Measurements from ENCODE around the gene ASPDH. TPM values are rescaled to one million over a fixed set of nuclear protein-coding genes. Genes with fewer than 3 reads are reported as not detected.
"Not testable (repeated sequence)": the region's sequence is repeated elsewhere in the genome, so short reads cannot be mapped to it uniquely, and the experiment has no call there.

The ASPDH gene
- polyA plus RNA-seq, 2 of the 4 experiments (the other 2 are of a cell fraction) = not detected

DNA sequence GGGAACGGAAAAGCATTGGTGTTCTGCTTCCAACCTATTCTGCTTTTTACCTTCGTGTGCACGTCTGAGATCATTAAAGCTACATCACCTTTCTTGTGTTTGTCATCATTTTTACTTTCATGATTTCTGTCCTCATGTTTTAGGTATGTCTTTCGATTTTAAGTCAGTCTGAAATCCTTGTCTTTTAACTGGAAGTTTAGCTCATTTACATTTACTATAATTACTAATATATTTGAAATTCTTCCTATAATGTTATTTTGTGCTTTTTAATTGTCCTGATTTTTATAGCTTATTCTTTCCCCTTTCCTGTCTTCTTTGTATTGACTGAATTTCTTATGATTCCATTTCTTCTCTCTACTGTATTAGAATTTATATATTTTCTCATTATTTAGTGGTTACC is 19.2 kb upstream of the ASPDH start:
- FAIRE-seq (no peak), ATAC-seq (no peak), DNase-seq (ENCODE audit: low read depth in 1 of 2, low spot score in 1 of 2) (no peak)
- ChIA-PET CTCF (interaction anchor here (0.8 to 18.0 kb wide), 6 partner anchors 11 to 248 kb away, joined by 3 to 355 read pairs (median 6); no protein-coding TSS in a partner anchor), POLR2A (no interaction called here)
- Histone ChIP-seq H3K4me1 (0 out of 3 replicates have a peak, but pooled peaks cover 3% of the 10 kb centered on the region), H3K4me3 (no peak overlapping the region), H3K9me3 (peaks cover 19% of the 10 kb centered on the region), H3K4me2 (no peak overlapping the region), H3K27ac (no peak overlapping the region)
- TF ChIP-seq, protein P1, sequence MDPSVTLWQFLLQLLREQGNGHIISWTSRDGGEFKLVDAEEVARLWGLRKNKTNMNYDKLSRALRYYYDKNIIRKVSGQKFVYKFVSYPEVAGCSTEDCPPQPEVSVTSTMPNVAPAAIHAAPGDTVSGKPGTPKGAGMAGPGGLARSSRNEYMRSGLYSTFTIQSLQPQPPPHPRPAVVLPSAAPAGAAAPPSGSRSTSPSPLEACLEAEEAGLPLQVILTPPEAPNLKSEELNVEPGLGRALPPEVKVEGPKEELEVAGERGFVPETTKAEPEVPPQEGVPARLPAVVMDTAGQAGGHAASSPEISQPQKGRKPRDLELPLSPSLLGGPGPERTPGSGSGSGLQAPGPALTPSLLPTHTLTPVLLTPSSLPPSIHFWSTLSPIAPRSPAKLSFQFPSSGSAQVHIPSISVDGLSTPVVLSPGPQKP (IDR thresholded peaks at IDR 0.05; ENCODE audit: low read depth, low read length) = no peak
- TF ChIP-seq, protein P2, sequence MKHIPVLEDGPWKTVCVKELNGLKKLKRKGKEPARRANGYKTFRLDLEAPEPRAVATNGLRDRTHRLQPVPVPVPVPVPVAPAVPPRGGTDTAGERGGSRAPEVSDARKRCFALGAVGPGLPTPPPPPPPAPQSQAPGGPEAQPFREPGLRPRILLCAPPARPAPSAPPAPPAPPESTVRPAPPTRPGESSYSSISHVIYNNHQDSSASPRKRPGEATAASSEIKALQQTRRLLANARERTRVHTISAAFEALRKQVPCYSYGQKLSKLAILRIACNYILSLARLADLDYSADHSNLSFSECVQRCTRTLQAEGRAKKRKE (CRISPR knock-in tag; IDR thresholded peaks at IDR 0.05; ENCODE audit: low read depth) = no peak
- TF ChIP-seq TP53 (CRISPR knock-in tag; IDR thresholded peaks at IDR 0.05) = no peak
- no peak for TF ChIP-seq RARB (CRISPR knock-in tag; IDR thresholded peaks at IDR 0.05)
- TF ChIP-seq ZC3H11A (IDR thresholded peaks at IDR 0.05) = no peak
- TF ChIP-seq SMC3 (IDR thresholded peaks at IDR 0.05) = no peak
- no peak for TF ChIP-seq PHF8 (IDR thresholded peaks at IDR 0.05; ENCODE audit: borderline replicate concordance, low read depth)
- TF ChIP-seq FOXS1 (CRISPR knock-in tag; IDR thresholded peaks at IDR 0.05) = no peak
- TF ChIP-seq, protein P3, sequence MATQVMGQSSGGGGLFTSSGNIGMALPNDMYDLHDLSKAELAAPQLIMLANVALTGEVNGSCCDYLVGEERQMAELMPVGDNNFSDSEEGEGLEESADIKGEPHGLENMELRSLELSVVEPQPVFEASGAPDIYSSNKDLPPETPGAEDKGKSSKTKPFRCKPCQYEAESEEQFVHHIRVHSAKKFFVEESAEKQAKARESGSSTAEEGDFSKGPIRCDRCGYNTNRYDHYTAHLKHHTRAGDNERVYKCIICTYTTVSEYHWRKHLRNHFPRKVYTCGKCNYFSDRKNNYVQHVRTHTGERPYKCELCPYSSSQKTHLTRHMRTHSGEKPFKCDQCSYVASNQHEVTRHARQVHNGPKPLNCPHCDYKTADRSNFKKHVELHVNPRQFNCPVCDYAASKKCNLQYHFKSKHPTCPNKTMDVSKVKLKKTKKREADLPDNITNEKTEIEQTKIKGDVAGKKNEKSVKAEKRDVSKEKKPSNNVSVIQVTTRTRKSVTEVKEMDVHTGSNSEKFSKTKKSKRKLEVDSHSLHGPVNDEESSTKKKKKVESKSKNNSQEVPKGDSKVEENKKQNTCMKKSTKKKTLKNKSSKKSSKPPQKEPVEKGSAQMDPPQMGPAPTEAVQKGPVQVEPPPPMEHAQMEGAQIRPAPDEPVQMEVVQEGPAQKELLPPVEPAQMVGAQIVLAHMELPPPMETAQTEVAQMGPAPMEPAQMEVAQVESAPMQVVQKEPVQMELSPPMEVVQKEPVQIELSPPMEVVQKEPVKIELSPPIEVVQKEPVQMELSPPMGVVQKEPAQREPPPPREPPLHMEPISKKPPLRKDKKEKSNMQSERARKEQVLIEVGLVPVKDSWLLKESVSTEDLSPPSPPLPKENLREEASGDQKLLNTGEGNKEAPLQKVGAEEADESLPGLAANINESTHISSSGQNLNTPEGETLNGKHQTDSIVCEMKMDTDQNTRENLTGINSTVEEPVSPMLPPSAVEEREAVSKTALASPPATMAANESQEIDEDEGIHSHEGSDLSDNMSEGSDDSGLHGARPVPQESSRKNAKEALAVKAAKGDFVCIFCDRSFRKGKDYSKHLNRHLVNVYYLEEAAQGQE (IDR thresholded peaks at IDR 0.05) = no peak
- TF ChIP-seq MAZ (IDR thresholded peaks at IDR 0.05; ENCODE audit: borderline replicate concordance, low read depth, low read length) = no peak
- TF ChIP-seq MAFK (IDR thresholded peaks at IDR 0.05; ENCODE audit: partially characterized antibody) = no peak
- no peak for TF ChIP-seq RFX5 (IDR thresholded peaks at IDR 0.05)
- no peak for TF ChIP-seq EHMT2 (IDR thresholded peaks at IDR 0.05; ENCODE audit: low read depth)
- no peak for TF ChIP-seq CEBPB (IDR thresholded peaks at IDR 0.05)
- no peak for TF ChIP-seq NR3C1 (IDR thresholded peaks at IDR 0.05)
- TF ChIP-seq ZSCAN20 (CRISPR knock-in tag; IDR thresholded peaks at IDR 0.05) = no peak
- no peak for TF ChIP-seq CHD2 (IDR thresholded peaks at IDR 0.05; ENCODE audit: low read length, partially characterized antibody)
- TF ChIP-seq TFCP2L1 (CRISPR knock-in tag; IDR thresholded peaks at IDR 0.05) = no peak
- 26% methylated on average over 4 of the region's 4 CpGs for WGBS (ENCODE audit: missing lambda C conversion rate)

DNA sequence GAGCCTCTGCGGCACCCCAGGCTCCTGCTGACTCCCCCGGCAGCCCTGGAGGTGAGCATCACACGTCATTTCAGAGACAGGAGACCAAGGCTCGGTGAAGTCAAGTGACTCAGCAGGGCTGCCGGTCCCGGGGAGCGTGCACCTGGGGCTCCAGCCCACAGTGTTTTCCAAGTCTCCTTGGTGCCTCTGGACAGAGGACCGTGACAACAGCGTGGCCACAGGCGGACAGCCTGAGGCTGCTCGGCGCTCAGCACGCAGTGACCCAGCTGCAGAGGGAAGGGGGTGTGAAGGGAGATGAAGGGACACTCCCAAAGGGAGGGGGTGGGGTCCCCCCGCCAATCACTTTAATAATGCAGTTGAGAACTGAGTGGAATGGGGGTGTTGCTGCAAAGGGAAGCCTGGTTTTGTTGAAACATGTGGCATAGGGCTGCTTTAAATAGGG is 17.5 kb upstream of the ASPDH start:
- H3K4me3 ChIP-seq = no peak overlapping the region
- FAIRE-seq (no peak), ATAC-seq (peak; percentile 21 to 29; a peak in 2 of 6 replicates), DNase-seq (ENCODE audit: low read depth in 1 of 2, low spot score in 1 of 2) (no peak)
- WGBS (ENCODE audit: missing lambda C conversion rate) = 36% methylated on average over 6 of the region's 14 CpGs
- H3K4me2 ChIP-seq = no peak overlapping the region
- POLR2A ChIA-PET = no interaction called here
- no peak overlapping the region for H3K27ac ChIP-seq
- H3K4me1 ChIP-seq = 0 out of 3 replicates have a peak, but pooled peaks cover 3% of the 10 kb centered on the region
- TF ChIP-seq CEBPB (IDR thresholded peaks at IDR 0.05) (no peak), TFCP2L1 (CRISPR knock-in tag; IDR thresholded peaks at IDR 0.05) (no peak)
- peaks cover 19% of the 10 kb centered on the region for H3K9me3 ChIP-seq
- CTCF ChIA-PET = interaction anchor here (0.9 kb wide), 1 partner anchor 253 kb away, joined by 3 read pairs; no protein-coding TSS in a partner anchor

DNA sequence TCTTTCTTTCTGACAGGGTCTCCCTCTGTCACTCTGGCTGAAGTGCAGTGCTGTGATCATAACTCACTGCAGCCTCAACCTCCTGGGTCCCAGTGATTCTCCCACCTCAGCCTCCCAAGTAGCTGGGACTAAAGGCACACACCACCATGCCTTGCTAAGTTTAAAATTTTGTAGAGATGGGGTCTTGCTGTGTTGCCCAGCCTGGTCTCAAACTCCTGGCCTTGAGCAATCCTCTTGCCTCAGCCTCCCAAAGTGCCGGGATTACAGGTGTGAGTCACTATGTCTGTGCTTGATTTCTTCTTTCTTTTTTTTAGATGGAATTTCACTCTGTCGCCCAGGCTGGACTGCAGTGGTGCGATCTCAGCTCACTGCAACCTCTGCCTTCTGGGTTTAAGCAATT is 14.3 kb upstream of the ASPDH start:
- FAIRE-seq; DNase-seq (ENCODE audit: low read depth in 1 of 2, low spot score in 1 of 2); H3K4me1 ChIP-seq; H3K27ac ChIP-seq; H3K4me2 ChIP-seq; H3K4me3 ChIP-seq; ATAC-seq: not testable (repeated sequence)
- WGBS (ENCODE audit: missing lambda C conversion rate) = 63% methylated on average over 3 of the region's 3 CpGs
- ChIA-PET CTCF (interaction anchor here (0.9 to 10.7 kb wide), 6 partner anchors 9 to 493 kb away, joined by 3 to 91 read pairs (median 5); no protein-coding TSS in a partner anchor), POLR2A (interaction anchor here (1.0 kb wide), 1 partner anchor 17 kb away, joined by 5 read pairs; the partner anchor contains the start of gene JOSD2)
- H3K9me3 ChIP-seq = peaks cover 12% of the 10 kb centered on the region

Data from A549 (cell line).